Endothelial cell of umbilical vein (primary cell): ENCODE results near the gene CDC42EP4. TPM values are rescaled to one million over a fixed set of nuclear protein-coding genes. Genes with fewer than 3 reads are reported as not detected.

Experiments
- BruUV-seq: library from RNA; stranded (reverse); fragments of 400-500 nt; replicated peaks from 2 replicates; lab custom pipeline; 2021; lab: Mats Ljungman, UMichigan
- CTCF ChIA-PET: fragments of 300-600, 350-600 bp; sonication (Branson Sonifier 250); formaldehyde crosslinking; loops from one replicate; lab custom pipeline; 2021; ENCODE audit warnings: antibody characterized with exemption, inconsistent platforms; lab: Charles Lee
- POLR2A ChIA-PET: fragments of 300-600, 350-600 bp; sonication (Branson Sonifier 250); formaldehyde crosslinking; loops from one replicate; lab custom pipeline; 2021; ENCODE audit warnings: antibody characterized with exemption, inconsistent platforms; lab: Charles Lee
- DNase-seq: peaks from one replicate; pipeline ENCODE4 v3.0.0-alpha.2; 2011; ENCODE audit warnings: low read depth, low spot score
- FAIRE-seq: peaks from 2 replicates; lab custom pipeline; 2011; peaks lifted over from hg19 to GRCh38; lab: Jason Lieb, UNC
- H2AFZ ChIP-seq: 2 replicates; pipeline ENCODE4 v1.6.0; 2012; ENCODE audit warnings: low read depth, low read length, control low read depth, inconsistent platforms
- H3K27ac ChIP-seq: 2 replicates; pipeline ENCODE4 v1.5.1; 2011; ENCODE audit warnings: low read depth, mild to moderate bottlenecking, control low read depth, low read length, moderate library complexity; ENCODE audit not compliant: insufficient read depth
- H3K27me3 ChIP-seq, 2 experiments: 2 replicates each; pipeline versions ENCODE4 v1.6.0 to v1.6.1; 2011; ENCODE audit warnings: low read length in 2 of 2, mixed read lengths in 1 of 2; ENCODE audit not compliant: control insufficient read depth in 2 of 2, insufficient read depth in 2 of 2
- H3K36me3 ChIP-seq, 2 experiments: 2 replicates in 1 of 2; 3 replicates in 1 of 2; pipeline ENCODE4 v1.5.1; 2011; ENCODE audit warnings: low read length in 2 of 2, mild to moderate bottlenecking in 1 of 2, moderate library complexity in 1 of 2; ENCODE audit not compliant: control insufficient read depth in 2 of 2, insufficient read depth in 2 of 2; ENCODE audit errors: extremely low read depth in 1 of 2
- H3K4me1 ChIP-seq: 3 replicates; pipeline ENCODE4 v1.5.1; 2011; ENCODE audit warnings: mild to moderate bottlenecking, low read length; ENCODE audit not compliant: control insufficient read depth, insufficient read depth; ENCODE audit errors: extremely low read depth
- H3K4me2 ChIP-seq: 2 replicates; pipeline ENCODE4 v1.6.1; 2011; ENCODE audit warnings: low read length, control low read depth, mixed read lengths; ENCODE audit not compliant: insufficient read depth
- H3K4me3 ChIP-seq, 3 experiments: fragments of 200-600 bp in 1 of 3; sonication (generic), shearing (Covaris generic) in 1 of 3; replicated peaks in 1 of 3; 2 replicates each; pipeline ENCODE4 v1.5.1; 2011 to 2016; ENCODE audit warnings: control low read depth in 3 of 3, low read length in 3 of 3, mild to moderate bottlenecking in 2 of 3, inconsistent platforms in 1 of 3, low read depth in 1 of 3, moderate library complexity in 1 of 3; ENCODE audit not compliant: insufficient read depth in 1 of 3
- H3K79me2 ChIP-seq: 2 replicates; pipeline ENCODE4 v1.6.0; 2012; ENCODE audit warnings: low read length, inconsistent platforms; ENCODE audit not compliant: control insufficient read depth, insufficient read depth
- H3K9ac ChIP-seq: replicated peaks from 2 replicates; pipeline ENCODE3; 2011; ENCODE audit warnings: low read length, control low read depth; ENCODE audit not compliant: insufficient read depth; ENCODE audit errors: extremely low read depth
- H3K9me1 ChIP-seq: replicated peaks from 3 replicates; pipeline ENCODE4 v1.6.0; 2011; ENCODE audit warnings: mild to moderate bottlenecking, low read length; ENCODE audit not compliant: control insufficient read depth, insufficient read depth; ENCODE audit errors: extremely low read depth
- H3K9me3 ChIP-seq: replicated peaks from 2 replicates; pipeline ENCODE4 v1.5.1; 2012; ENCODE audit warnings: low read length, inconsistent platforms; ENCODE audit not compliant: control insufficient read depth, insufficient read depth
- H4K20me1 ChIP-seq: replicated peaks from 2 replicates; pipeline ENCODE3; 2011; ENCODE audit warnings: mild to moderate bottlenecking, low read length; ENCODE audit not compliant: control insufficient read depth, insufficient read depth; ENCODE audit errors: extremely low read depth
- EZH2 ChIP-seq: IDR thresholded peaks from 2 replicates; pipeline ENCODE4 v1.6.1; 2012; ENCODE audit warnings: borderline replicate concordance, low read depth, mild to moderate bottlenecking, moderate library complexity, low read length, inconsistent platforms; ENCODE audit not compliant: severe bottlenecking
- FOS ChIP-seq: IDR thresholded peaks from 2 replicates; pipeline ENCODE4 v1.6.1; 2011; ENCODE audit warnings: mild to moderate bottlenecking, low read length, moderate library complexity, borderline replicate concordance; ENCODE audit not compliant: insufficient read depth
- GATA2 ChIP-seq: IDR thresholded peaks from 2 replicates; pipeline ENCODE4 v1.7.0; 2011; ENCODE audit warnings: low read depth, mild to moderate bottlenecking, moderate library complexity, mixed read lengths, low read length; ENCODE audit not compliant: insufficient read length, insufficient read depth
- JUN ChIP-seq: IDR thresholded peaks from 2 replicates; pipeline ENCODE4 v1.6.1; 2011; ENCODE audit warnings: borderline replicate concordance, low read depth; ENCODE audit not compliant: insufficient read length, insufficient read depth
- MAX ChIP-seq: IDR thresholded peaks from 2 replicates; pipeline ENCODE4 v1.6.1; 2011; ENCODE audit not compliant: insufficient read depth, insufficient read length
- MYC ChIP-seq: IDR thresholded peaks from one replicate; pipeline ENCODE4 v1.6.1; 2011; ENCODE audit warnings: mild to moderate bottlenecking, low read depth, low read length
- POLR2A ChIP-seq: IDR thresholded peaks from 2 replicates; pipeline ENCODE4 v1.6.1; 2012; ENCODE audit warnings: low read depth, mild to moderate bottlenecking, control low read depth, low read length
- POLR2AphosphoS5 ChIP-seq: IDR thresholded peaks from 2 replicates; pipeline ENCODE4 v1.6.1; 2012; ENCODE audit warnings: low read depth, mild to moderate bottlenecking, control low read depth, low read length, moderate library complexity; ENCODE audit not compliant: insufficient read depth
- dilution Hi-C: fragments of 300-500 bp; cut with MboI; formaldehyde crosslinking; loops from one replicate; pipeline ENCODE4 v1.15.0; 2019; ENCODE audit warnings: low sequenced_read_pairs; ENCODE audit not compliant: extremely low pct_ligation_motif_present
- intact Hi-C: fragments of 100-400 bp; cut with micrococcal nuclease; formaldehyde crosslinking; loops from one replicate; pipeline ENCODE4 v1.10.0; 2022
- polyA plus RNA-seq, 4 experiments: library from polyadenylated mRNA; depleted of rRNA in 3 of 4; stranded (reverse) in 3 of 4; unstranded in 1 of 4; fragments of >200 nt; gene quantifications; 2 replicates each; pipeline versions ENCODE4 v1.2.1 to v1.2.3, GENCODE V29; 2011 to 2012; ENCODE audit warnings: missing spikeins in 1 of 4
- total RNA-seq: library from RNA; stranded (reverse); gene quantifications from 2 replicates; pipeline ENCODE4 v1.2.3, GENCODE V29; 2021
- TF ChIP-seq, protein P1 (sequence below), 2 donors: IDR thresholded peaks; 1 replicate in 1 of 2; 2 replicates in 1 of 2; pipeline ENCODE4 v1.5.1; 2011; ENCODE audit warnings: low read length in 2 of 2, mild to moderate bottlenecking in 2 of 2, moderate library complexity in 2 of 2, control low read depth in 1 of 2, inconsistent platforms in 1 of 2, low read depth in 1 of 2; ENCODE audit not compliant: insufficient read depth in 1 of 2; ENCODE audit errors: extremely low read depth in 1 of 2

The CDC42EP4 gene
- total and polyA plus RNA-seq, 2 donors (not counting 3 experiments of a cell fraction or from before 2014, with no cell fraction given) = 11.4 to 19.6 TPM

DNA sequence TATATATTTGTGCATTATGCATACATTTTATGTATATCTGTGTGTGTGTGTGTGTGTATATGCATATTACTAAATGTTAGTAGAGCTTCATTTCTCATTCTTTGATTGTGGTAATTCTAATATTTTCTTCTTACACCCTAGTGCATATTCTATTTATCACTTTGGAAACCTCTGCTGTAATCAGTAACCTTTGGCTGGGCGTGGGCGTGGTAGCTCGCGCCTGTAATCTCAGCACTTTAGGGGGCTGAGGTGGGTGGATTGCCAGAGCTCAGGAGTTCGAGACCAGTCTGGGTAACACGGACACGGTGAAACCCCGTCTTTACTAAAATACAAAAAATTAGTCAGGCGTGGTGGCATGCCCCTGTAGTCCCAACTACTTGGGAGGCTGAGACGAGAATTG lies 77.1 kb downstream of the CDC42EP4 start:
- Histone ChIP-seq H3K4me2 (no peak overlapping the region), H3K27me3 (no peaks in the 10 kb centered on the region), H3K36me3 (peaks cover 11 to 12% of the 10 kb centered on the region in 2 experiments), H3K9me1 (no peaks in the 10 kb centered on the region), H3K79me2 (peaks cover 39% of the 10 kb centered on the region), H3K4me3 (no peak overlapping the region), H4K20me1 (no peaks in the 10 kb centered on the region), H3K27ac (no peak overlapping the region), H3K4me1 (peaks cover 16% of the 10 kb centered on the region), H2AFZ (no peak overlapping the region), H3K9me3 (no peaks in the 10 kb centered on the region), H3K9ac (no peak overlapping the region)
- POLR2A ChIA-PET = interaction anchor here (0.6 kb wide), 1 partner anchor 56 kb away, joined by 3 read pairs; no protein-coding TSS in a partner anchor
- TF ChIP-seq GATA2 (no peak), POLR2AphosphoS5 (no peak), POLR2A (no peak), MYC (no peak), MAX (no peak), EZH2 (no peak), FOS (no peak), JUN (no peak)
- TF ChIP-seq, protein P1, sequence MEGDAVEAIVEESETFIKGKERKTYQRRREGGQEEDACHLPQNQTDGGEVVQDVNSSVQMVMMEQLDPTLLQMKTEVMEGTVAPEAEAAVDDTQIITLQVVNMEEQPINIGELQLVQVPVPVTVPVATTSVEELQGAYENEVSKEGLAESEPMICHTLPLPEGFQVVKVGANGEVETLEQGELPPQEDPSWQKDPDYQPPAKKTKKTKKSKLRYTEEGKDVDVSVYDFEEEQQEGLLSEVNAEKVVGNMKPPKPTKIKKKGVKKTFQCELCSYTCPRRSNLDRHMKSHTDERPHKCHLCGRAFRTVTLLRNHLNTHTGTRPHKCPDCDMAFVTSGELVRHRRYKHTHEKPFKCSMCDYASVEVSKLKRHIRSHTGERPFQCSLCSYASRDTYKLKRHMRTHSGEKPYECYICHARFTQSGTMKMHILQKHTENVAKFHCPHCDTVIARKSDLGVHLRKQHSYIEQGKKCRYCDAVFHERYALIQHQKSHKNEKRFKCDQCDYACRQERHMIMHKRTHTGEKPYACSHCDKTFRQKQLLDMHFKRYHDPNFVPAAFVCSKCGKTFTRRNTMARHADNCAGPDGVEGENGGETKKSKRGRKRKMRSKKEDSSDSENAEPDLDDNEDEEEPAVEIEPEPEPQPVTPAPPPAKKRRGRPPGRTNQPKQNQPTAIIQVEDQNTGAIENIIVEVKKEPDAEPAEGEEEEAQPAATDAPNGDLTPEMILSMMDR (IDR thresholded peaks at IDR 0.05; ENCODE audit: extremely low read depth in 1 of 2, insufficient read depth in 1 of 2, low read depth in 1 of 2, low read length in 2 of 2) = no peak
- no TSS peak for BruUV-seq
- intact Hi-C loops = loop anchor here (5.0 to 10.0 kb wide), 4 partner anchors 58 to 970 kb away; partner anchors contain the start of genes RPL38 and SLC39A11
- CTCF ChIA-PET = interaction anchor here (2.3 kb wide), 1 partner anchor 509 kb away, joined by 11 read pairs; no protein-coding TSS in a partner anchor
- dilution Hi-C loops = no loop called here
- DNase-seq (no peak), FAIRE-seq (no peak)

Other genes with a start within 250 kb of the CDC42EP4 start
- gene SLC39A11, start 219.3 kb downstream of the CDC42EP4 start, total RNA-seq = 11.9 and 12.4 TPM in 2 replicates
- 7.8 and 8.1 TPM in 2 replicates for gene SLC39A11, start 219.3 kb downstream of the CDC42EP4 start, polyA plus RNA-seq
- gene SSTR2, start 147.0 kb downstream of the CDC42EP4 start, total RNA-seq = not detected in 2 replicates
- 0.01 and 0.02 TPM in 2 replicates for gene SSTR2, start 147.0 kb downstream of the CDC42EP4 start, polyA plus RNA-seq
- 38.6 and 39.0 TPM in 2 replicates for gene COG1, start 118.9 kb downstream of the CDC42EP4 start, total RNA-seq
- gene COG1, start 118.9 kb downstream of the CDC42EP4 start, polyA plus RNA-seq = 26.2 and 30.0 TPM in 2 replicates
- gene CPSF4L, start 50.1 kb downstream of the CDC42EP4 start, total RNA-seq = not detected in 2 replicates
- not detected in 2 replicates for gene CPSF4L, start 50.1 kb downstream of the CDC42EP4 start, polyA plus RNA-seq